ENCODE data around the gene IRAK3. TPM values are rescaled to one million over a fixed set of nuclear protein-coding genes. Genes with fewer than 3 reads are reported as not detected.

The IRAK3 gene
- total RNA-seq, 1 donor from 2014 or later: 0.02 TPM

DNA sequence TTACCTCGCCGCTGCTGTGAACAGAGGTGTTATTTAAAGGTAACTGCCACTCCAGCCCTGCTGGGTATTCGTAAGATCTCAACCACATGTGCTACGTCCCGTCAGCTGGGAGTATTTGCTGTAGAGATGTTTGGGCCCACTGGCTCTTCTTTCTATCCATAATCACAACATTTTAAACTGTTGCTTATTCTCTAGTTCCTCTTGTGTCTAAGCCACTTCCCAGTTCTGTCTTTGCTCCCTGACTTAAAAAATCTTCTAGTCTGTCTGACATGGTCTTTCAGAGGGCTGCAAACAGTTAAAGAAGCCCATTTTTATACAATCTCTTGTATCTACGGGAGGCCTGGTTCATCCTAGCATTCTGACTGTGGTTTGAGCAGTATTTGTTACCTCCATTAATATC lies 80.1 kb downstream of the IRAK3 start:
- Mint-ChIP-seq H3K4me3 (ENCODE audit: low read depth) (no peak overlapping the region), H3K36me3 (ENCODE audit: insufficient read depth) (no peaks in the 10 kb centered on the region), H3K9me3 (ENCODE audit: low read depth) (no peaks in the 10 kb centered on the region), H3K4me1 (ENCODE audit: low read depth) (no peaks in the 10 kb centered on the region), H3K27ac (no peak overlapping the region), H3K27me3 (no peaks in the 10 kb centered on the region)
- DNase-seq (ENCODE audit: low spot score, unreplicated experiment): no peak
- TF ChIP-seq, protein P1, sequence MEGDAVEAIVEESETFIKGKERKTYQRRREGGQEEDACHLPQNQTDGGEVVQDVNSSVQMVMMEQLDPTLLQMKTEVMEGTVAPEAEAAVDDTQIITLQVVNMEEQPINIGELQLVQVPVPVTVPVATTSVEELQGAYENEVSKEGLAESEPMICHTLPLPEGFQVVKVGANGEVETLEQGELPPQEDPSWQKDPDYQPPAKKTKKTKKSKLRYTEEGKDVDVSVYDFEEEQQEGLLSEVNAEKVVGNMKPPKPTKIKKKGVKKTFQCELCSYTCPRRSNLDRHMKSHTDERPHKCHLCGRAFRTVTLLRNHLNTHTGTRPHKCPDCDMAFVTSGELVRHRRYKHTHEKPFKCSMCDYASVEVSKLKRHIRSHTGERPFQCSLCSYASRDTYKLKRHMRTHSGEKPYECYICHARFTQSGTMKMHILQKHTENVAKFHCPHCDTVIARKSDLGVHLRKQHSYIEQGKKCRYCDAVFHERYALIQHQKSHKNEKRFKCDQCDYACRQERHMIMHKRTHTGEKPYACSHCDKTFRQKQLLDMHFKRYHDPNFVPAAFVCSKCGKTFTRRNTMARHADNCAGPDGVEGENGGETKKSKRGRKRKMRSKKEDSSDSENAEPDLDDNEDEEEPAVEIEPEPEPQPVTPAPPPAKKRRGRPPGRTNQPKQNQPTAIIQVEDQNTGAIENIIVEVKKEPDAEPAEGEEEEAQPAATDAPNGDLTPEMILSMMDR (IDR thresholded peaks at IDR 0.05; ENCODE audit: unreplicated experiment): no peak

DNA sequence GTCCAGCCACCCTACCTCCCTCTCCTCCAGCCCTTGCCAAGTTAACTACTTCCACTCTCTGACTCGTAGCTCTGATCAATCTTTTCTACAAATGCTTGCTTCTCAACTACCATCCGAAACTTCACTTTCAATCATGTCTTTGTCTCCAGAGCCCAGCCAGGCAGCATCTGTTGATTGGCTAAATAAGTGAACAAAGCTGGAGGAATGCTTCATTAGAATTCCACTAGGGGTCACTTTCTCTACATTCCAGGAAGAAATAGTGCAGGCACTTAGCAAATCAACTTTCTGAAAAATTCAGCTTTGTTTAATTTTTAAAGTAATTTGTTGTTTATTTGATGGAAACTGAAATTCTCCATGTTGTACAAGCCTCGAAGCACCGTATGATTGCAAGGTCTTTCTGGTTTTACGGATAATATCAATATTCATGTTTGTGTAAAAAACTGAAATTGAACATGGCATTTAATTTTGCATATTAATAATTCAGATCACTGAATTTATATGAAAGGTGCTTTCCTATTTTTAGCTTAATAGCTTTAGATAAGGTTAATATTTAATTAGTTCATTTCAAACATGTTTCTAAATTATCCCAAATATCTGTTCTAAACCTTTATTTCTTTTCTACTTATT lies 80.9 kb downstream of the IRAK3 start:
- Mint-ChIP-seq H3K4me1 (ENCODE audit: low read depth) (no peaks in the 10 kb centered on the region), H3K27ac (no peak overlapping the region), H3K9me3 (ENCODE audit: low read depth) (no peaks in the 10 kb centered on the region), H3K4me3 (ENCODE audit: low read depth) (no peak overlapping the region), H3K27me3 (no peaks in the 10 kb centered on the region), H3K36me3 (ENCODE audit: insufficient read depth) (no peaks in the 10 kb centered on the region)
- TF ChIP-seq, protein P1 (IDR thresholded peaks at IDR 0.05; ENCODE audit: unreplicated experiment): peak; percentile 61
- DNase-seq (ENCODE audit: low spot score, unreplicated experiment): no peak

DNA sequence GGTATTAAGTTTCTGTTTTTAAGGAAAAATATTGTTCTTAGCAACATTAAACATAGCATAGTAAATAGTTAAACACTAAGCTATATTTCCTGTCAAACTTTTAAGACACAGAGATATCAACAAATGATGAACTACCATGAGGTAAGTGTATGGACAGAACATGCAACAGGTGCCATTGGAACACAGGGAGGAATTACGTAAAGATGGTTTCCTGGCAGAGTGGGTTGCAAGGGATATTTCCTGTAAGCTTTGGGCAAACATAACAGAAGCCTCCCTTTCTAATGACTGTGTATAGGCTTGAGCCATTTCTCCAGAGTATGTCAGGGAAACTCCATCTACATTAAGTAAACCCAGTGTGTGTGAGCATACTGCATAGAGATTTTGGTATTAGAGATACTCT lies 81.6 kb downstream of the IRAK3 start:
- H3K27me3 Mint-ChIP-seq: no peaks in the 10 kb centered on the region
- no peak for DNase-seq (ENCODE audit: low spot score, unreplicated experiment)
- H3K27ac Mint-ChIP-seq: no peak overlapping the region
- no peaks in the 10 kb centered on the region for H3K4me1 Mint-ChIP-seq (ENCODE audit: low read depth)
- H3K36me3 Mint-ChIP-seq (ENCODE audit: insufficient read depth): no peaks in the 10 kb centered on the region
- no peaks in the 10 kb centered on the region for H3K9me3 Mint-ChIP-seq (ENCODE audit: low read depth)
- TF ChIP-seq, protein P1 (IDR thresholded peaks at IDR 0.05; ENCODE audit: unreplicated experiment): no peak
- no peak overlapping the region for H3K4me3 Mint-ChIP-seq (ENCODE audit: low read depth)

GRCh38 chr12:66272650-66273049 lies 83.6 kb downstream of the IRAK3 start:
- TF ChIP-seq, protein P1 (IDR thresholded peaks at IDR 0.05; ENCODE audit: unreplicated experiment): no peak
- Mint-ChIP-seq H3K9me3 (ENCODE audit: low read depth) (no peaks in the 10 kb centered on the region), H3K36me3 (ENCODE audit: insufficient read depth) (no peaks in the 10 kb centered on the region), H3K27me3 (peaks cover under 1% of the 10 kb centered on the region), H3K27ac (no peak overlapping the region), H3K4me3 (ENCODE audit: low read depth) (no peak overlapping the region), H3K4me1 (ENCODE audit: low read depth) (no peaks in the 10 kb centered on the region)
- DNase-seq (ENCODE audit: low spot score, unreplicated experiment): no peak

DNA sequence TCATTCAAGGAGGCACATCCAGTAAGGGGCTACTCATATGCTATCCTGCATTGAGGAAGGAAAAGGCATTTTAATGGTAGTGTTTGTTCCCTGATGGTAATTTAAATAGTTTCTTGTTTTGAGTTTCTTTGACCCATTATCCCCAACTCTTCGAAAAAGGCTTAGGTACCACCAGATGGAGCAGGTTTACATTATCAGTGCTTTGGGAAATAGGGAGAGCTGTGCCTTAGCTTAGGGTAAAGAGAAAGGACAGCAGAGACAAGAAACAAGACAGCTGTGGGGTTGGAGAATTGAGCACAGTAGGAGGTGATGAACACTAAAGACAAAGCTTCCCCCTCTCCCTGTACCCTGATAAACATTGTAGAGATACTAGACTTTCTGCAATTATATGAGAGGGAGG lies 84.1 kb downstream of the IRAK3 start:
- TF ChIP-seq, protein P1 (IDR thresholded peaks at IDR 0.05; ENCODE audit: unreplicated experiment): no peak
- no peaks in the 10 kb centered on the region for H3K9me3 Mint-ChIP-seq (ENCODE audit: low read depth)
- no peak overlapping the region for H3K4me3 Mint-ChIP-seq (ENCODE audit: low read depth)
- H3K36me3 Mint-ChIP-seq (ENCODE audit: insufficient read depth): no peaks in the 10 kb centered on the region
- H3K27me3 Mint-ChIP-seq: peaks cover 5% of the 10 kb centered on the region
- no peak for DNase-seq (ENCODE audit: low spot score, unreplicated experiment)
- no peaks in the 10 kb centered on the region for H3K4me1 Mint-ChIP-seq (ENCODE audit: low read depth)
- no peak overlapping the region for H3K27ac Mint-ChIP-seq
